Body of pancreas (tissue), 4 donors: ENCODE measurements around the gene DENND2D.

Experiments
- POLR2A ChIP-seq, 3 donors: fragments of 450-650 bp; IDR thresholded peaks; one replicate each; pipeline ENCODE4 v1.6.1; 2016; ENCODE audit warnings: antibody characterized with exemption in 3 of 3, mild to moderate bottlenecking in 2 of 3
- TF ChIP-seq, protein P1 (sequence below), 7 experiments: fragments of 450-650 bp in 4 of 7; fragments of 200-600 bp in 3 of 7; sonication (generic) in 3 of 7; IDR thresholded peaks; one replicate each; pipeline ENCODE4 v1.5.1; 2016 to 2019; ENCODE audit warnings: antibody characterized with exemption in 7 of 7

DNA sequence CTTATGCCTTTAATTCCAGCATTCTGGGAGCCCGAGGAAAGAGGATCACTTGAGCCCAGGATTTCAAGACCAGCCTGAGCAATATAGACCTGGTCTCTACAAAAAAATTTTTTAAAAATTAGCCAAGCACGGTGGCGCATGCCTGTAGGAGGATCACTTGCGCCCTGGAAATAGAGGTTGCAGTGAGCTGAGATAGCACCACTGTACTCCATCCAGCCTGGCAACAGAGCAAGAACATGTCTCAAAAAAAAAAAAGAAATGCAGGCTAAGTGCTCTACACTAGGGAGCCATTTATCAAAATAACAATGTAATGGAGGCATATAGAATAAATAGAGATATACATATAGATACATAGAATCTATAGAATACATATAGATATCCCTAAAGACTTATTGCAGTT lies 37.1 kb downstream of the DENND2D start:
- TF ChIP-seq, protein P1, sequence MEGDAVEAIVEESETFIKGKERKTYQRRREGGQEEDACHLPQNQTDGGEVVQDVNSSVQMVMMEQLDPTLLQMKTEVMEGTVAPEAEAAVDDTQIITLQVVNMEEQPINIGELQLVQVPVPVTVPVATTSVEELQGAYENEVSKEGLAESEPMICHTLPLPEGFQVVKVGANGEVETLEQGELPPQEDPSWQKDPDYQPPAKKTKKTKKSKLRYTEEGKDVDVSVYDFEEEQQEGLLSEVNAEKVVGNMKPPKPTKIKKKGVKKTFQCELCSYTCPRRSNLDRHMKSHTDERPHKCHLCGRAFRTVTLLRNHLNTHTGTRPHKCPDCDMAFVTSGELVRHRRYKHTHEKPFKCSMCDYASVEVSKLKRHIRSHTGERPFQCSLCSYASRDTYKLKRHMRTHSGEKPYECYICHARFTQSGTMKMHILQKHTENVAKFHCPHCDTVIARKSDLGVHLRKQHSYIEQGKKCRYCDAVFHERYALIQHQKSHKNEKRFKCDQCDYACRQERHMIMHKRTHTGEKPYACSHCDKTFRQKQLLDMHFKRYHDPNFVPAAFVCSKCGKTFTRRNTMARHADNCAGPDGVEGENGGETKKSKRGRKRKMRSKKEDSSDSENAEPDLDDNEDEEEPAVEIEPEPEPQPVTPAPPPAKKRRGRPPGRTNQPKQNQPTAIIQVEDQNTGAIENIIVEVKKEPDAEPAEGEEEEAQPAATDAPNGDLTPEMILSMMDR (IDR thresholded peaks at IDR 0.05) = no peak
- no peak for TF ChIP-seq POLR2A (IDR thresholded peaks at IDR 0.05)
